ENCODE data around the gene FAM131B.

GRCh38 chr7:143314127-143314526, 48.4 kb downstream of the FAM131B start:
- TF ChIP-seq ZC3H10 (CRISPR knock-in tag; IDR thresholded peaks at IDR 0.05) (no peak), ZFP30 (CRISPR knock-in tag; IDR thresholded peaks at IDR 0.05) (no peak), PPARA (CRISPR knock-in tag; IDR thresholded peaks at IDR 0.05; ENCODE audit: borderline replicate concordance) (no peak), TOX (CRISPR knock-in tag; IDR thresholded peaks at IDR 0.05; ENCODE audit: borderline replicate concordance) (no peak), ZNF8 (CRISPR knock-in tag; IDR thresholded peaks at IDR 0.05) (no peak), GLIS3 (CRISPR knock-in tag; IDR thresholded peaks at IDR 0.05) (no peak), PATZ1 (CRISPR knock-in tag; IDR thresholded peaks at IDR 0.05; ENCODE audit: borderline replicate concordance) (no peak), ISL1 (CRISPR knock-in tag; IDR thresholded peaks at IDR 0.05) (no peak), OSR1 (CRISPR knock-in tag; IDR thresholded peaks at IDR 0.05) (no peak), CREB5 (CRISPR knock-in tag; IDR thresholded peaks at IDR 0.05; ENCODE audit: low read depth) (no peak), TCF4 (CRISPR knock-in tag; IDR thresholded peaks at IDR 0.05; ENCODE audit: borderline replicate concordance) (no peak)

Measured in SK-N-SH treated with all-trans-retinoic acid at 6 μM for 48 hours (cell line).